Measurements from ENCODE around the gene GEN1.
A peak's percentile ranks its signal among the peaks of the same experiment; 100 is the strongest.

Gene GEN1

GRCh38 chr2:17754773-17755425, 961 bp downstream of the GEN1 start:
- DNase-seq = no peak

GRCh38 chr2:17756668-17757067, 2.7 kb downstream of the GEN1 start:
- no peak for DNase-seq

- no peak for DNase-seq
Measured at GRCh38 chr2:17757321-17757720, 3.4 kb downstream of the GEN1 start.

- DNase-seq = no peak
Measured at GRCh38 chr2:17758118-17758517, 4.2 kb downstream of the GEN1 start.

GRCh38 chr2:17759805-17760204, 5.9 kb downstream of the GEN1 start:
- no peak for DNase-seq

GRCh38 chr2:17762451-17762850, 8.5 kb downstream of the GEN1 start:
- no peak for DNase-seq

GRCh38 chr2:17763641-17764333, 9.8 kb downstream of the GEN1 start:
- DNase-seq = no peak

- DNase-seq = no peak
Measured at GRCh38 chr2:17765398-17765797, 11.5 kb downstream of the GEN1 start.

- no peak for DNase-seq
Measured at GRCh38 chr2:17768894-17769293, 15.0 kb downstream of the GEN1 start.

- DNase-seq = no peak
Measured at GRCh38 chr2:17771956-17772355, 18.0 kb downstream of the GEN1 start.

- no peak for DNase-seq
Measured at GRCh38 chr2:17772532-17772931, 18.6 kb downstream of the GEN1 start.

- DNase-seq = no peak
Measured at GRCh38 chr2:17780546-17780945, 26.6 kb downstream of the GEN1 start.

- no peak for DNase-seq
Measured at GRCh38 chr2:17781482-17781881, 27.5 kb downstream of the GEN1 start.

- DNase-seq = no peak
Measured at GRCh38 chr2:17786727-17787126, 32.8 kb downstream of the GEN1 start.

- DNase-seq = no peak
Measured at GRCh38 chr2:17788773-17789172, 34.8 kb downstream of the GEN1 start.

GRCh38 chr2:17790536-17790935, 36.6 kb downstream of the GEN1 start:
- peak; percentile 18 for DNase-seq

GRCh38 chr2:17791121-17791816, 37.3 kb downstream of the GEN1 start:
- no peak for DNase-seq

GRCh38 chr2:17791817-17792130, 37.8 kb downstream of the GEN1 start:
- no peak for DNase-seq

- no peak for DNase-seq
Measured at GRCh38 chr2:17792515-17792914, 38.6 kb downstream of the GEN1 start.

GRCh38 chr2:17793296-17793695, 39.4 kb downstream of the GEN1 start:
- DNase-seq = no peak

GRCh38 chr2:17793803-17794354, 39.9 kb downstream of the GEN1 start:
- no peak for DNase-seq

GRCh38 chr2:17795309-17795708, 41.4 kb downstream of the GEN1 start:
- DNase-seq = no peak

GRCh38 chr2:17798338-17798737, 44.4 kb downstream of the GEN1 start:
- DNase-seq = no peak
